Esophagus muscularis mucosa (tissue), 4 donors: Measurements from ENCODE around the gene EDDM13. TPM values are rescaled to one million over a fixed set of nuclear protein-coding genes. Genes with fewer than 3 reads are reported as not detected.

Source experiments
- DNase-seq: peaks from one replicate; pipeline ENCODE4 v3.0.0-alpha.2; 2017; ENCODE audit errors: extremely low spot score
- H3K27ac ChIP-seq, 4 donors: fragments of 200-600 bp; sonication (generic); replicated peaks in 1 of 4; 1 replicate in 3 of 4; 2 replicates in 1 of 4; pipeline ENCODE4 v1.5.1; 2016 to 2019; ENCODE audit warnings: mild to moderate bottlenecking in 1 of 4
- H3K27me3 ChIP-seq, 4 donors: fragments of 200-600 bp; sonication (generic); one replicate each; pipeline versions ENCODE4 v1.5.1 to v1.6.0; 2016 to 2019
- H3K36me3 ChIP-seq, 4 donors: fragments of 200-600 bp; sonication (generic); one replicate each; pipeline ENCODE4 v1.5.1; 2016 to 2019
- H3K4me1 ChIP-seq, 4 donors: fragments of 200-600 bp; sonication (generic); one replicate each; pipeline ENCODE4 v1.5.1; 2016 to 2019
- H3K4me3 ChIP-seq, 4 donors: fragments of 200-600 bp; sonication (generic); 1 replicate in 2 of 4; 2 replicates in 2 of 4; pipeline ENCODE4 v1.5.1; 2016 to 2019; ENCODE audit warnings: mild to moderate bottlenecking in 4 of 4, moderate library complexity in 1 of 4
- H3K9me3 ChIP-seq, 4 donors: fragments of 200-600 bp; sonication (generic); 1 replicate in 3 of 4; 2 replicates in 1 of 4; pipeline ENCODE4 v1.5.1; 2016 to 2019
- EP300 ChIP-seq: sonication (generic); formaldehyde crosslinking; IDR thresholded peaks from one replicate; pipeline ENCODE4 v1.6.1; 2017; ENCODE audit warnings: antibody characterized with exemption
- POLR2A ChIP-seq: fragments of 450-650 bp; IDR thresholded peaks from one replicate; pipeline ENCODE4 v1.6.1; 2017; ENCODE audit warnings: antibody characterized with exemption, moderate library complexity, mild to moderate bottlenecking, low read depth
- POLR2AphosphoS5 ChIP-seq, 2 donors: sonication (generic); formaldehyde crosslinking; IDR thresholded peaks; one replicate each; pipeline ENCODE4 v1.6.1; 2017; ENCODE audit warnings: antibody characterized with exemption in 2 of 2
- WGBS: methylation state at CpG from one replicate; pipeline ENCODE4 v1.1.5; 2018; 5-methylcytosine and 5-hydroxymethylcytosine counted together
- intact Hi-C: fragments of 100-400 bp; cut with DNase I; formaldehyde crosslinking; loops from one replicate; pipeline ENCODE4 v1.15.1; 2023
- total RNA-seq, 4 donors: library from RNA; depleted of rRNA; stranded (reverse); fragments of >200 nt; gene quantifications; one replicate each; pipeline versions ENCODE4 v1.1.0 to v1.2.1, GENCODE V29; 2016
- TF ChIP-seq, protein P1 (sequence below), 3 experiments: fragments of 200-600 bp in 2 of 3; fragments of 450-650 bp in 1 of 3; sonication (generic) in 2 of 3; IDR thresholded peaks; one replicate each; pipeline ENCODE4 v1.5.1; 2017 to 2019; ENCODE audit warnings: antibody characterized with exemption in 3 of 3, mild to moderate bottlenecking in 2 of 3, moderate library complexity in 1 of 3

Gene EDDM13
- total RNA-seq, 4 donors from 2014 or later, result 2.9 TPM; not detected in 3

DNA sequence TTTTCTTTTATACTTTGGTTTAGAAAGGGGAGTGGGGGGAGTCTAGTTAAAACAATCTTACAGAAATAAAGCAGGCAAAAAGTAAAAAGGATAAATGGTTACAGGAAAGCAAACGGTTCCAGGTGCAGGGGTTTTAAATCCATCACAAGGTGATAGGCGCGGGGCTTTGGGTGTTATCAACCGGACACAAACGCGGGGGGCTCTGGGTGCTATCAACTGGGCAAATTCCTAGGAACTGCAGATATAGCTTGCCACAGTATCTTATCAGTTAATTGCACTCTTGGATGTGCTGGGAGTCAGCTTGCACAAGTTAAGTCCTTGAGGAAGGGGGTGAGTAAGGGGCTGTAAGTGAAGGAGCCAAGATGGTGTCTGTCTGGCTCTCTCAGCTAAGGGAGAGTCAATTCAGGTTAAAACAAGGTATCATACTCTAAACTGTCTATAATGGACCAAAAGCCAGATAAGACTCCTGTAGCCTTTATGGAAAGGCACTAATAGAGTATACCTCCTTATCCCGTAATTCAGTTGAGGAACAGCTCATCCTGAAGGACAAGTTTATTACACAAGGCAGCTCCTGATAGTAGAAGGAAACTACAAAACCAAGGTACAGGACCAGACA is 74.7 kb downstream of the EDDM13 start:
- intact Hi-C loops, result no loop called here
- H3K27ac ChIP-seq, result no peak overlapping the region
- DNase-seq, result no peak
- TF ChIP-seq POLR2A, result no peak
- TF ChIP-seq POLR2AphosphoS5 (IDR thresholded peaks at IDR 0.05), result no peak
- no peak for TF ChIP-seq EP300
- TF ChIP-seq, protein P1, sequence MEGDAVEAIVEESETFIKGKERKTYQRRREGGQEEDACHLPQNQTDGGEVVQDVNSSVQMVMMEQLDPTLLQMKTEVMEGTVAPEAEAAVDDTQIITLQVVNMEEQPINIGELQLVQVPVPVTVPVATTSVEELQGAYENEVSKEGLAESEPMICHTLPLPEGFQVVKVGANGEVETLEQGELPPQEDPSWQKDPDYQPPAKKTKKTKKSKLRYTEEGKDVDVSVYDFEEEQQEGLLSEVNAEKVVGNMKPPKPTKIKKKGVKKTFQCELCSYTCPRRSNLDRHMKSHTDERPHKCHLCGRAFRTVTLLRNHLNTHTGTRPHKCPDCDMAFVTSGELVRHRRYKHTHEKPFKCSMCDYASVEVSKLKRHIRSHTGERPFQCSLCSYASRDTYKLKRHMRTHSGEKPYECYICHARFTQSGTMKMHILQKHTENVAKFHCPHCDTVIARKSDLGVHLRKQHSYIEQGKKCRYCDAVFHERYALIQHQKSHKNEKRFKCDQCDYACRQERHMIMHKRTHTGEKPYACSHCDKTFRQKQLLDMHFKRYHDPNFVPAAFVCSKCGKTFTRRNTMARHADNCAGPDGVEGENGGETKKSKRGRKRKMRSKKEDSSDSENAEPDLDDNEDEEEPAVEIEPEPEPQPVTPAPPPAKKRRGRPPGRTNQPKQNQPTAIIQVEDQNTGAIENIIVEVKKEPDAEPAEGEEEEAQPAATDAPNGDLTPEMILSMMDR (IDR thresholded peaks at IDR 0.05), result no peak
- no peaks in the 10 kb centered on the region for H3K36me3 ChIP-seq
- WGBS, result 78% methylated on average over 7 of the region's 7 CpGs
- no peaks in the 10 kb centered on the region for H3K27me3 ChIP-seq
- H3K4me3 ChIP-seq, result no peak overlapping the region
- H3K4me1 ChIP-seq, result no peaks in the 10 kb centered on the region
- no peaks in the 10 kb centered on the region for H3K9me3 ChIP-seq

DNA sequence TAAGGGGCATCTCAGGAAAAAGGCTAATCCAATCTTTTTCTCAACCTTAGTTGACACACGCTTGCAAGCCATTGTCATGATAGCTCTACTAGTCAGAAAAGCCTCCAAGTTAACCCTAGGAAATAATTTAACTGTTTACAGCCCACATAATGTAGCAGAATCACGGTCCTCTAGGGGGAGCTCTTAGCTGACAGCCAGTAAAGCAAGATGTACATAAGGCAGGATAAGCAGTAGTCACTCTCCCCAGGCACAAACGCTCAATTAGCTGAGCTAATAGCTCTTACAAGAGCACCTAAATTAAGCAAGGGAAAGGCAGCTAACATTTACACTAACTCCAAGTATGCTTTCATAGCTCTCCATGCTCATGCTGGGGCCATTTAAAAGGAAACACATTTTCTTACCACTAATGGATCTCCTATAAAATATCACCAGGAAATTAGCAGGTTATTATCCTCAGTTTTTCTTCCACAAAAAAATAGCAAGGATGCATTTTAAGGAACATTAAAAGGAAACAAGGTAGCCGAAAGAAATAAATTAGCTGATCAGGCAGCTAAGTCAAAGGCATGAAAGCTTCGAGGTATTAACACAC is 75.8 kb downstream of the EDDM13 start:
- Histone ChIP-seq H3K27ac (no peak overlapping the region), H3K9me3 (no peaks in the 10 kb centered on the region), H3K4me3 (no peak overlapping the region), H3K4me1 (no peaks in the 10 kb centered on the region), H3K27me3 (no peaks in the 10 kb centered on the region), H3K36me3 (no peaks in the 10 kb centered on the region)
- intact Hi-C loops, result no loop called here
- no peak for DNase-seq
- 78% methylated on average over 5 of the region's 5 CpGs for WGBS
- no peak for TF ChIP-seq POLR2AphosphoS5 (IDR thresholded peaks at IDR 0.05)
- no peak for TF ChIP-seq POLR2A
- TF ChIP-seq, protein P1 (IDR thresholded peaks at IDR 0.05), result no peak
- TF ChIP-seq EP300, result no peak

DNA sequence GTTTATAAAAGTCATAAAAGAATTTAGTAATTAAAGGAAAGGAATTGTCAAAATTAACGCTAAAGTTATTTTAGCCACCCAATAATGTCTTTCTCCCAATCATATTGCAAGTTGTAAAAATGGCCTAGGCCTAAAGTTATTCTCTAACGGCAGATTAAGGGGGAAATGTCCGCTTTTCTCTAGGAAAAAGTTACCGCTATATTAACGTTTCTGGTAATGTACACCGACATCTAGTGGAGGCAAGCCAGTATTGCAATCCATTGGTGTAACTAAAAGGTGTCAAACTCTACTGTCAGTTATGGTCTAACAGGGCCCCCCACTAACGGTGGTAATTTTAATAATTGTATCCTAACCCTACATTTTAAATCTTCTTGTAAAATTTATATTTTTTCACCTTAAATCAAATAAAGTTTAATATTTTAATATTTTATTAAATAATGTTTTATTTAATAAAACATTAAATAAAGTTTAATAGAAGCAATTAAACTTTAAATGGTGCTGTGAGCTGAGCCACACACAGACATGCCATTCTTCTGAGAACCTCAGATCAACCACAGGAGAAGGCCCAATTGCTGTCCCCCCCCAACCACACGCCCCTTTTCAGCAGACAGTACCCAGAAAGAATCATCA is 78.0 kb downstream of the EDDM13 start:
- Histone ChIP-seq H3K4me1 (no peaks in the 10 kb centered on the region), H3K27ac (no peak overlapping the region), H3K36me3 (no peaks in the 10 kb centered on the region), H3K9me3 (no peaks in the 10 kb centered on the region), H3K4me3 (no peak overlapping the region), H3K27me3 (no peaks in the 10 kb centered on the region)
- TF ChIP-seq EP300 (no peak), POLR2A (no peak), POLR2AphosphoS5 (IDR thresholded peaks at IDR 0.05) (no peak)
- TF ChIP-seq, protein P1 (IDR thresholded peaks at IDR 0.05), result peak; percentile 83 to 89 (median 88)
- no peak for DNase-seq
- 14% methylated on average over 8 of the region's 8 CpGs for WGBS
- intact Hi-C loops, result loop anchor here (5.0 kb wide), 2 partner anchors 98 to 273 kb away; no protein-coding TSS in a partner anchor

DNA sequence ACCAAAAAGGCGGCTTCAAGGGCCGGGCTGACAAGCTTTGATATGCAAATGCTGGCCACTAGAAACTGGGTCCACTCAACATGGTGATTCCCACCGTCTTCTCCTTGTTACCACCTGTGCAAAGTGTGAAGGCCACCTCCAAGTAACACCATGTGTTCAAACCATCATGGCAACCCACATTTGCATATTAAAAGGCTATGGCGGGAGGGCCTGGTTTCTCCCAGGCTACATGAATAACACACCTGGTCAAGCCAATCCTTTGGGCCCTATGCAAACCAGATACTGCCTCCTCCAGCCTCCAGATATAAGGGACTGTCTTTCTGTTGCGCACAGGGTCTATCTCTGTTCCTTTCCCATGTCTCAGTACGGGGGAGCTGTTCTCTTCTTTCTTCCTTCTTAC is 78.7 kb downstream of the EDDM13 start:
- no peaks in the 10 kb centered on the region for H3K36me3 ChIP-seq
- H3K4me3 ChIP-seq, result no peak overlapping the region
- H3K27me3 ChIP-seq, result no peaks in the 10 kb centered on the region
- intact Hi-C loops, result loop anchor here (5.0 kb wide), 2 partner anchors 99 to 274 kb away; no protein-coding TSS in a partner anchor
- WGBS, result 77% methylated on average over 6 of the region's 6 CpGs
- TF ChIP-seq EP300 (no peak), POLR2AphosphoS5 (IDR thresholded peaks at IDR 0.05) (no peak), POLR2A (no peak)
- TF ChIP-seq, protein P1 (IDR thresholded peaks at IDR 0.05), result no peak
- no peaks in the 10 kb centered on the region for H3K9me3 ChIP-seq
- no peak for DNase-seq
- H3K27ac ChIP-seq, result no peak overlapping the region
- H3K4me1 ChIP-seq, result no peaks in the 10 kb centered on the region
